Head of caudate nucleus (tissue), 42 donors: ENCODE data around the gene ANKDD1A.

ENCODE experiments used
- DNase-seq, 42 donors: peaks; one replicate each; pipeline versions ENCODE4 v3.0.0 to v3.0.0-alpha.2; 2020 to 2021; ENCODE audit warnings: mixed read lengths in 7 of 42
- intact Hi-C: fragments of 100-400 bp; cut with DNase I; formaldehyde crosslinking; loops from one replicate; pipeline ENCODE4 v1.15.0; 2022

The ANKDD1A gene

DNA sequence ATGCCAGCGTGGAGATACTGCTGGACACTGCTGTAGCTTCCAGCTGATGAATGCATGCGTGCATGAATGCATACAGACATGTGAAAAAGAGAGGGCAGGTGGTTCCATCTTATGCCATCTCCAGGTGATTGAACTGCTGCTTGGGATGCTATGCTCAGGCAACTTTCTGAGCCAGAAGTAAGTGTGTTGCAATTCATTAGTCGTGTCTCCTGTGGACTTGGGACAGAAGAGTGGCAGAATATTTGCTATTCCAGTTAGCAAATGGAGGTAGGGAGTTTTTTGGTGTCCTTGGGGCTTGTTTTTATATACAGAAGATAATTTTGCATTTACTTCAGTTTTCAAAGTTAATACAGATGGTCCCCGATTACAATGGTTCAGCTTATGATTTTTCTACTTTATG, 33.3 kb downstream of the ANKDD1A start:
- peak in 1 of 42 donors; percentile 14 for DNase-seq
- intact Hi-C loops = no loop called here

DNA sequence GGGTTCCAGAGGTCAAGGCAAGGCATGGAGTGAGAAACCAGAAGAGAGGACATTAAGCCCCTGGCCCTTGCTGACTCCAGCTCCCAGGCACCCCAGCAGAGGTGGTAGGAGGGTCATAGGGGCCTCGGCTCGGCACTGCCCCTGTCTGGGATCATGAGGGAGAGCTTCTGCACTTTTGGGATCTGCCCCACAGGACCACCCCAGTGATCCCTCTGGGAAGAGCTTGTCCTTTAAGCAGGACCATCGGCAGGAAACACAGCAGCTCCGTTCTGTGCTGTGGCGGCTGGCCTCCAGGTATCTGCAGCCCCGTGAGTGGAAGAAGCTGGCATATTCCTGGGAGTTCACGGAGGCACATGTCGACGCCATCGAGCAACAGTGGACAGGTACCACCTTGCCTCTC, 35.5 kb downstream of the ANKDD1A start:
- intact Hi-C loops = no loop called here
- peak in 1 of 42 donors; percentile 31 for DNase-seq

DNA sequence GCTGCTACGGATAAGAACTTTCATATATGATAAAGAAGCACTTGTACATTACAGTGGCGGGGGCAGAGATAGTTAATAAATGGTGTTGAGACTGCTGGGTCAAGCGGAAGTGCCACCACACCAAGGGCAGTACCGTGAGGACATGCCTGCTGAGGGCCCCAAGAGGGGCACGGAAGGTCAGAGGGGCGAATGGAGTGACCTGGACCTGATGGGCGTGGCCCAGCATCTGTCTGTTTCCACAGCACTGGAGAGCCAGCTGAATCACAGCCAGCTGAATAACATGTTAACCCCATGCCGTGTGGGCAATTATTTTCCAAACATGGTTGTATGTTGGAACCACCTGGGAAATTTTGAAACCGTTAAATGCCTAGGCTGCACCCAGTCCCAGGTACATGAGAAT, 37.2 kb downstream of the ANKDD1A start:
- intact Hi-C loops = no loop called here
- DNase-seq = no peak

DNA sequence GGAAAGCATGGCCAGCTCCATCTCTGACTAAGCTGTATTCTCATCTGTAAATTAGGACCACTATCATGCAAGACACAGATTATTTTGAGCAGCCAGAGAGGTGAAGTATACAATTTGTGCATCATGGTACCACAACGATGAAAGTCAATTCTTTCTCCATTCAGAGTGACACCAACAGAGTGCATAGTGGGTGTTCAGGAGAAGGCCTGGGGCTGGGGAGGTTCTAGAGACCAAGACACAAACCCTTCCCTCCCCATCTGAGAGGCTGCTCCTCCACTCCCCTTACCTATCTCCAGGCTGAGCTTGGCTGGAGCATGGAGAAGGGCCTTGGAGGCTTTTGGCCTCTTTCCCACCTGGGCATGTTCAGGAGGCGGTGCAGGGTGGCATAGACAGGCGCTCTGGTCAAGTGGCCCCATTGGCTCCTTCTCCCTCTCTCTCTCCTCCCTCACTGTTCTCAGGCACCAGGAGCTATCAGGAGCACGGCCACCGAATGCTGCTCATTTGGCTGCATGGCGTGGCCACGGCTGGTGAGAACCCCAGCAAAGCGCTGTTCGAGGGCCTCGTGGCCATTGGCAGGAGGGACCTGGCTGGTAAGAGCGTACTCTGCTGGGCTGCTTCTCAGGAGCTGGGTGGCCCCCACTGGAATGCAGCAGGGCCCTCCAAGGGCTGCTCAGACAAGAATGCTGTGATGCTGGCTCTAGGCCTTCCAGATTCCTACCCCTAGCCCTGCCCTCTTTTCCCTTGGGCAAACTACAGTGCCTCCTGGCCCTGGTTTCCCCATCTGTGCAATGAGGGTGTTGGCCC, 37.9 kb downstream of the ANKDD1A start:
- intact Hi-C loops = no loop called here
- DNase-seq = no peak

DNA sequence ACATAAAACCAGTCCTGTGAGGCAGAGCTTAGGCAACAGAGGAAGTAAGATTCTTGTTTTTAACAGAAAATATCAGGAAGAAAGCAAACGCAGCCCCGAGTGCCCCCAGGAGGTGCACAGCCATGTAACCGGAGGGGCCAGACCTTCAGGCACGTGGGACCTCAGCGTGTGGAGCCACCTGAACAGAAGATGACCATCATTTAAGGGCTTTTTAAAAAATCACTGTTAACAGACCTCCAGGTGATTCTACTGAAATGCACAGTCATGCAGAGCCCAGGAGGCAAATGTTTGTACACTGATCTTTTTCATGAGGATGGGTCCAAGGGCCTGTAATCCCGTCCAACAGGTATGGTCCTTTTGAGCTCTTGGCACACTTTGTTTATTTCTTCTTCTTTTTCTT, 39.2 kb downstream of the ANKDD1A start:
- no peak for DNase-seq
- intact Hi-C loops = no loop called here

DNA sequence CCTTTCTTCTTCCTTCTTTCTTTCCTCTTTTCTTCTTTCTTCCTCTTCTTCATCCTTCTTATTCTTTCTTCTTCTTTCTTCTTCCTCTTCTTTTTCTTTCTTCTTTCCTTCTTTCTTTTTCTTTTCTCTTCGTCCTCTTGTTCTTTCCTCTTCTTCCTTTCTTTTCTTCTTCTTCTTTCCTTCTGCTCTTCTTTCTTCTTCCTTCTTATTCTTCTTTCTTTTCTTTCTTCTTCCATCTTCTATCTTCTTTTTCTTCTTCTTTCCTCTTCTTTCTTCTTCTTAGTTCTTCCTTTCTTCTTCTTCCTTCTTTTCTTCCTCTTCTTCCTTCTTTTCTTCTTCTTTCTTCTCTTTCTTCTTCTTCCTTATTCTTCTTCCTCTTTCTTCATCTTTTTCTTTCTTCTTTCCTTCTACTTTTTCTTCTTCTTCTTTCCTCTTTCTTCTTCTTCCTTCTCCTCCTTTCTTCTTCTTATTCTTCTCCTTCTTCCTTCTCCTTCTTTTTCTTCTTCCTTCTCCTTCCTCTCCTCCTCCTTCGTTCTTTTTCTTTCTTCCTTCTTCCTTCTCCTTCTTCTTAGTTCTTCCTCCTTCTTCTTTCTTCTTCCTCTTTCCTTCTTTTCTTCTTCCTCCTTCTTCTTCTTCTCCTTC, 40.2 kb downstream of the ANKDD1A start:
- intact Hi-C loops = no loop called here
- DNase-seq = no peak

DNA sequence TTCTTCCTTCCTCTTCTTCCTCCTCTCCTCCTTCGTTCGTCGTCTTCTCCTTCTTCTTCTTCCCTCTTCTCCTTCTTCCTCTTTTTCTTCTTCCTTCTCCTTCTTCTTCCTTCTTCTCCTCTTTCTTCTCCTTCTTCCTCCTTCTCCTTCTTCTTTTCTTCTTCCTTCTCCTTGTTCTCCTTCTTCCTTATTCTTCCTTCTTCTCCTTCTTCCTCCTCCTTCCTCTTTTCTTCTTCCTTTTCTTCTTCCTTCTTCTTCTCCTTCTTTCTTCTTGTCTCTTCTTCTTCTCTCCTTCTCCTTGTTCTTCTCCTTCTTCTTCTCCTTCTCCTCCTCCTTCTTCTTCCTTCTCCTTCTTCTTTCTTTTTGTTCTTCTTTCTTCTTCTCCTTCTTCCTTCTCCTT, 42.7 kb downstream of the ANKDD1A start:
- DNase-seq = no peak
- intact Hi-C loops = no loop called here

DNA sequence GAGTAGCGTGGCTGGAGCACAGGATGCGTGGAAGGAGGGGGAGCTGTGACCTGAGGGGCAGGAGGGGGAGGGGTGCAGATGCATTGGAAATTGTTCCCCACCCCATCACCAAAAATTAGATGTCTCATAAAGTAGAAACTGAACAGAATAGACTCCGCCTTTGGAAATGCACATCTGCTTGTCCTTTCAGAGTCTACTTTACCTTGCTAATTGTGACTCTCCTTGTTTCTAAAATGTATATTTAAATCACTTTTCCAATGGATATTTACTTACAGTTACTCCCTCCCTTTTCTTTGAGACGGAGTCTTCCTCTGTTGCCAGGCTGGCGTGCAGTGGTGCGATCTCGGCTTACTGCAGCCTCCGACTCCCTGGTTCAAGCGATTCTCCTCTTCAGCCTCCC, 47.4 kb downstream of the ANKDD1A start:
- intact Hi-C loops = no loop called here
- no peak for DNase-seq

DNA sequence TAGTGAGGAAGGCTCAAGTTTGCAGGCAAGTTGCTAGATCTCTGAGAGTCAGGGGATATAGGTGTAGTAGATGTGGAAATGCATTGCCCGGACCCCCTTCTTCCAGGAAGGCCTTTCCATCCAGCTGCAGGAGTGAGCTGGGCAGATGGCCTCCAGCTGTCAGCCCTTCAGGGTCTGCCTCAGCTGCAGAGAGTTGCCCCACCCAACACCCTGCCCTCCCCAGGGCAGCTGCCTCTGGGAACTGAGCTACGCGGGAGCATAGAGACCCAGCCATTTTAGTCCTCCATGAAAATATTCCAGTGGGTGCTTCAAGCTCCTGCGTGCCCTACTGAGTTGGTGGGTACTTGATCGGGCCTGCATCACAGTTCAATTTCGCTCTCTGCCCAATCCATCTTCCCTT, 48.5 kb downstream of the ANKDD1A start:
- intact Hi-C loops = no loop called here
- DNase-seq = no peak

DNA sequence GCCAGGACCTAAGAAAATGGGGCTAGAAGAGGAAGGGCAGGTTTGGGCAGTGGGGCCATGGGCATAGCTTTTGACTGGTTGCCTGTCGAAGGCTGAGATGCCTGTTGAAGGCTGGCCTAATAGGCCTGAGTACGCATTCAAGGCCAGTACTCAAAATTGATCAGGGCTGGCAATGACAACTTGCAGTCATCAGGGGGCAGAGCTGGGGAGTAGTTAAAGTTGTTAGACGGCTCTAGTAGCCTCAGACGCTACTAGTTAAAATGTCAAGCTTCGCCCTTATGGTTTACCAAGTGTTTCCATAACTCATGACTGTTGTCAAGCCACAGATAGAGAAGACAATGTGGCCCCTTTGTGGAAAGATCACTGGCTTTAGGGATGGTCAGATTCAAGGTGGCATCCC, 49.3 kb downstream of the ANKDD1A start:
- intact Hi-C loops = no loop called here
- no peak for DNase-seq

DNA sequence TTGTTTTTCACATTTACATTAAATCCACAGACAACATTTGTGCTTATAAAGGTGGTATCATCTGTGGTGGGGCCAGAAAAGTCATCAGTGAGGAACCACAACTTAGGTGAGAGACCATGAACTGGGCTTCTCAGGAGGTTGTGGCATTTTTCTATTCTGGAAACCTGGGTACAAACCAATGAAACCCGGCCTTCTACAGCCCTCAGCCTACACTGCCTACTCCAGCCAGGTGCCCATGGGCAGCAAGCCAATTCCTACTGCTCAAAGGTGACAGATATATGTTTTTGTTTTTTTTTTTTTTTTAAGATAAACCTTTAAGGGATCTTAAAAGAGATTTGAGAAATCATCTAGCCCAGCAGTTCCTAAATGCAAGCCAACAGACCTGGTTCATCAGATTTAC, 57.7 kb downstream of the ANKDD1A start:
- intact Hi-C loops = no loop called here
- DNase-seq = no peak

DNA sequence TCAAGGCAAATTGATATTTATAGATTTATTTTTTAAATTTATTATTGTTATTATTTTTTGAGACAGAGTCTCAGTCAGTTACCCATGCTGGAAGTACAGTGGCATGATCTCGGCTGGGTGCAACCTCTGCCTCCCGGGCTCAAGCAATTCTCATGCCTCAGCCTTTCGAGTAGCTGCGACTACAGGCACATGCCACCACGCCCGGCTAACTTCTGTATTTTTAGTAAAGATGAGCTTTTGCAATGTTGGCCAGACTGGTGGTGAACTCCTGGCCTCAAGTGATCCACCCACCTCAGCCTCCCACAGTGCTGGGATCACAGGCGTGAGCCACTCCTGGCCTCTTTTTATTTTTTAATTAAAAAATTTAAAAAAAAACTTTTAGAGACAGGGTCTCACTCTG, 59.0 kb downstream of the ANKDD1A start:
- no peak for DNase-seq
- intact Hi-C loops = no loop called here

DNA sequence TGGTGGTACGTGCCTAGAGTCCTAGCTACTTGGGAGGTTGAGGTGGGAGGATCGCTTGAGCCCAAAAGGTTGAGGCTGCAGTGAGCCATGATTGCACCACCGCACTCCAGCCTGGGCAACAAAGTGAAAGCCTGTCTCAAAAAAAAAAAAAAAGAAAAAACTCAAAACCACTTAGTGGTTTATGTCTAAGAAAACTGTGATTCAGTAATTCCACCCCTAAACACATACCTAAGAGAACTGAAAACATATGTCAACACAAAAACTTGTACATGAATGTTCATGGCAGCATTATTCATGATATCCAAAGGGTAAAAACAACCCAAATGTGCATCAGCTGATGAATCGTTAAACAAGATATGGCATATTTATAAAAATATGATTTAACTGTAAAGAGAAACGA, 63.7 kb downstream of the ANKDD1A start:
- intact Hi-C loops = no loop called here
- DNase-seq = no peak

DNA sequence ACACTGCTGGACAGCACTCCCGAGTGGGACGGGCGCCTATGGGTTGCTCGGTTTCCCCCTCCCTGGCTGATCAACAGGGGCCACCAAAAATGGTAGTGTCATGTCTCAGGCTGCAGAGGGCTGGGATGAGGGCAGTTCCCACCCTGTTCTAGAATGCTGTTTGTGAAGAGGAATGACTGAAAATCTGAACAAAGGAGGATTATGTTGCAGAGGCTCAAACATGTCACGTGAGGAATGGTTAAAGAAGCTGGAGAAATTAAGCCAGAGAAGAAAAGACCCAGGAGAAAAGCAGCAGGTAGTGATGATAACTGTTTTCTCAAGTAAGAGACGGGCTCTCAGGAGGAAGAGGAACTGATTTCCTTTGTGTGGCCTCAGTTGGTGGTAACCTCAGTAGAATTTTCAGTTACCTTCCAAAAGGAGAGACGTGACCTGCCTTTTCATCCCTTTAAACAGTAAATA, 67.6 kb downstream of the ANKDD1A start:
- peak in 33 of 42 donors; percentile 5 to 64 (median 27) for DNase-seq
- intact Hi-C loops = no loop called here

DNA sequence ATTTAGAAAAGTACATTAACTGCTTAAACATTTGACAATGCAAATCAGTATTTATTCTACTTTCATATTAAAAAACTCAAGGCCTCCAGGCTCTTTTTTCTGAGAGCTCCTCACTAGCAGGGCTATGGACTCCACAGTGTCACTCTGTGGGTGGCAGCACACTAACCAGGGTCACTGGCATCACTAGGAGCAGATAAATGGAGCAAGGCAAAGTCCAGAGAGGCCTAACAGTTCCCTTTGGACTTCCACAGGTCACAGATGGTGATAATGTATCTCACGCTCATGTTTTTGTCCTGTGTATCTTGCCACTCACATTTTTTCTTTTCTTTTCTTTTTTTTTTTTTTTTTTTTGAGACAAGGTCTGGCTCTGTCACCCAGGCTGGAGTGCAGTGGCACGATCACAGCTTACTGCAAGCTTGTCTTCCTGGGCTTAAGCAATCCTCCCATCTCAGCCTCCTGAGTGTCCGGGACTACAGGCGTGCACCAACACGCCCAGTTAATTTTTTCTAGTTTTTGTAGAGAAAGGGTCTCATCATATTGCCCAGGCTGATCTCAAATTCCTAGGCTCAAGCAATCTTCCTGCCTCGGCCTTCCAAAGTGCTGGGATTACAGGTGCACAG, 70.2 kb downstream of the ANKDD1A start:
- DNase-seq = no peak

DNA sequence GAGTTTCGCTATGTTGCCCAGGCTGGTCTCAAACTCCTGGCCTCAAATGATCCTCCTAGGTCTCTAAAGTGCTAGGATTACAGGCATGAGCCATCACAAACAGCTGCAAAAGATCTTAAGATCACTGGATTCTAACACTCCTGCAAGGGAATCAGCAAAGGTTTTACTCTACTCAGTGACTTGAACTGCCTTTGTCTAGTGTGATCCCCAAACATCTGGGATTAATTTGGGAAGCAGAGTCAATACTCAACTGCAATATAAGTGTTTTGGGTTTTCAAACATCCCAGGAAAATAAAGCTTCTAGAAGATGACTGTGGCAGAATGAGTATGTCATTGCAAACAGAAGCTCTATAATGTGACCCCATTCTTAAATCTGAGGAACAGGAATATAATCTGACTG, 70.8 kb downstream of the ANKDD1A start:
- intact Hi-C loops = no loop called here
- no peak for DNase-seq

More for the DNA sequence above, 70.2 kb downstream of the ANKDD1A start:
- intact Hi-C loops = no loop called here

DNA sequence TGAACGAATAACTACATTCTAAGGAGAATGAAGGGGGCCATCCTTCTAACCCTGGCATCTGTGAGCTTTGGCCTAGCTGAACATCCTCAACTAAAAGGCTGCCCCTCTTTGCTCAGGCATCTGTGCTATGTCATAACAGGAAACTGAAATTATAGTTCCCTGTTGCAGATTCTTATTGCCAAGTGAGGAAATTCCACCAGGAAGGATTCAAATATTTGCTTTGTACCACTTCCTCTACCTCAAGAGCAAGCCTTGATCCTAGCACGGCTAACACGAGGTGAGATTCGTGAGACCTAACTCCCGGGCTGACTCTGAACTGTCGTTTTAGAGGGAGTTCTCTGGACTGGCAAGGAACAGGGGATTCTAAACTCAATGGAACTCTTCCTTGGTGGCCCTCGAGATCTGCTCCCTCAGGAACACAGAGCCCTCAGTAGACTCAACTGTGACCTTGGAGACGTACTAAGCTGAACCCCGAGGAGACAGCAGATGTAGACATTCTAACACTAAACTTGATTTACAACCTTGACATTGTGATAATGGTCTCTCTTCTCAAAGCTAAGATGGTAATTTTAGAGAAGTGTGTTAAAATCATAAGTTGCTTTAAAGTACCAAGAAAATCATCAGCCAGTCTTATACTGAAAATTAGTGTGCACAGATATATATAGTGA, 73.8 kb downstream of the ANKDD1A start:
- intact Hi-C loops = no loop called here

DNA sequence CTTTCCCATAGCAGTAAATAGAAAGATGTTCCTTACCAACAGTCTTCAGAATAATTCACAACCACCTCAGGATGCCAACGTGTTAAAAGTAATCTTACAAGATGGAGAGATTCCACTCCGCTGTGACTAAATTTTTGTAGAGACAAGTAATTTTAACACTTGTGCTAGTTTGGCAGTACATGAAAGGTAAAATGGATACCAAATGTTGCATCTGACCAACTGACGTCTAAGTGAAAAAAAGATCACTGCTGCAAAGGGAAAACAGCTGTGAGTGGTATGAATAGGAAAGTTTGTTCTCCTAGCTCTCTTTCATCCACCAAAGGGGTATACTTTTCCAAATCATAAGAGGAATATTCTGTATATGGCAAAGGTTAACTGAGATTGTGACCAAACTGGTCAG, 75.4 kb downstream of the ANKDD1A start:
- intact Hi-C loops = no loop called here
- no peak for DNase-seq

More for the DNA sequence above, 73.8 kb downstream of the ANKDD1A start:
- no peak for DNase-seq

DNA sequence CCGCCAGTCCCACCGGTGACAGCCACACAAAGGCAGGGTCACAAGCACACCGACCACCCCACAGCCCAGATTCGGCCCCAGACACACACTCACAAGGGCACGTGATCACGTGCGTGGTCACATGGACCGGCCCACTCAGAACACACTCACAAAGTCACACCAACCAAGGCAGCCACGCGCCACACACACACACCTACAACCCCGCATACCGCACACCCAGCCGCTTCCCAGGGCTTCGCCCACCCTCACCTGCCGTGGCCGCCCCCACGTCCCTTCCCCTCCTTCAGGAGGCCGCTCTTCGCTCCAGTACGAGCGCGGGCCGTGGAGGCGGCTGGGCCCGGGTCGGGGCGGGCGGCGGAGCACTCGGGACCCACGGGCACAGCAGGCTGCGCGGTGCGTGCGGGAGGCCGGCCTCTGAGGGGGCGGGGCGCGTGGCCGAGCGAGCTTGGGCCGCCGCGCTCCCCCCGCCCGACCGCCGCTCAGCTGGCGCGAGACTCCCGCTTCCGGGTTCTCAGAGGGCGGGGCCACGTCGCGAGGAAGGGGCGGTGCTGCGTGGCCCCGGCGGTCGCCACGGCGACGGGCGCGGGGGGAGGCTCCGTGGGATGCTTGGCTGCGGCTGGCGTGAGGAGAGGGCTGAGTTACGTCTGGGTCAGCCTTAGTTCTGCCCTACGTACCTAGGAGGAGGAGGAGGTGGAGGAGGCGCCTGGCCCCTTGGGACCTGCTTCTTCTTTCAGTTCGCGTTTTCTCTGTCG, 77.9 kb downstream of the ANKDD1A start, which contains the start of gene SPG21:
SPG21 (minus strand) TSS at position 499 of the 752 bp plus-strand sequence. CDS start 6,345 bp downstream, outside the sequence.
- DNase-seq = peak; percentile 74 to 98 (median 94)
- intact Hi-C loops = no loop called here
